Activated naive CD4-positive, alpha-beta T cell treated with anti-CD3 and anti-CD28 coated beads, Interleukin-2, amount 10 ng/mL, durations not matched to agents 7 days and 5 days (primary cell): ENCODE results near the gene PRKCA.

Experiments used
- CTCF ChIA-PET: fragments of 350-600 bp; sonication (Branson Sonifier 250); formaldehyde crosslinking; loops from one replicate; lab custom pipeline; 2021; ENCODE audit warnings: antibody characterized with exemption; lab: Charles Lee
- DNase-seq: peaks from one replicate; pipeline ENCODE4 v3.0.0-alpha.2; 2020
- H3K27ac Mint-ChIP-seq: one replicate; pipeline ENCODE4 v1.8.0; 2021; ENCODE audit warnings: mild to moderate bottlenecking, moderate library complexity, mixed read lengths
- H3K27me3 Mint-ChIP-seq: one replicate; pipeline ENCODE4 v1.8.0; 2021; ENCODE audit warnings: mild to moderate bottlenecking, mixed read lengths
- H3K36me3 Mint-ChIP-seq: one replicate; pipeline ENCODE4 v1.8.0; 2021; ENCODE audit warnings: mixed read lengths
- H3K4me1 Mint-ChIP-seq: one replicate; pipeline ENCODE4 v1.8.0; 2021; ENCODE audit warnings: mixed read lengths
- H3K4me3 Mint-ChIP-seq: one replicate; pipeline ENCODE4 v1.8.0; 2021; ENCODE audit warnings: mild to moderate bottlenecking, moderate library complexity, mixed read lengths
- H3K9me3 Mint-ChIP-seq: one replicate; pipeline ENCODE4 v1.8.0; 2021; ENCODE audit warnings: mixed read lengths

The PRKCA gene

GRCh38 chr17:66432411-66432957, 130.1 kb downstream of the PRKCA start:
- CTCF ChIA-PET, result interaction anchor here (1.2 to 1.9 kb wide), 3 partner anchors 122 to 136 kb away, joined by 3 to 5 read pairs (median 3); no protein-coding TSS in a partner anchor
- Mint-ChIP-seq H3K4me1 (peaks cover 59% of the 10 kb centered on the region), H3K9me3 (no peaks in the 10 kb centered on the region), H3K36me3 (peaks cover 6% of the 10 kb centered on the region), H3K4me3 (no peak overlapping the region), H3K27me3 (no peaks in the 10 kb centered on the region), H3K27ac (no peak overlapping the region)
- DNase-seq, result no peak

- no peak overlapping the region for H3K27ac Mint-ChIP-seq
- H3K4me1 Mint-ChIP-seq, result peaks cover 55% of the 10 kb centered on the region
- H3K4me3 Mint-ChIP-seq, result no peak overlapping the region
- H3K36me3 Mint-ChIP-seq, result peaks cover 5% of the 10 kb centered on the region
- DNase-seq, result no peak
- peaks cover 3% of the 10 kb centered on the region for H3K9me3 Mint-ChIP-seq
- H3K27me3 Mint-ChIP-seq, result no peaks in the 10 kb centered on the region
- CTCF ChIA-PET, result interaction anchor here (1.2 to 1.9 kb wide), 3 partner anchors 123 to 135 kb away, joined by 3 to 5 read pairs (median 3); no protein-coding TSS in a partner anchor
These were observed 130.7 kb downstream of the PRKCA start for GRCh38 chr17:66432996-66433551.

- Mint-ChIP-seq H3K27ac (no peak overlapping the region), H3K4me1 (peaks cover 46% of the 10 kb centered on the region), H3K36me3 (peaks cover 9% of the 10 kb centered on the region), H3K9me3 (peaks cover 4% of the 10 kb centered on the region), H3K27me3 (no peaks in the 10 kb centered on the region), H3K4me3 (no peak overlapping the region)
- CTCF ChIA-PET, result interaction anchor here (1.1 to 1.8 kb wide), 2 partner anchors 180 to 181 kb away, joined by 3 to 4 read pairs; no protein-coding TSS in a partner anchor
- DNase-seq, result no peak
These were observed 132.8 kb downstream of the PRKCA start for GRCh38 chr17:66435182-66435581.

GRCh38 chr17:66436631-66437030, 134.2 kb downstream of the PRKCA start:
- H3K4me1 Mint-ChIP-seq, result peaks cover 49% of the 10 kb centered on the region

GRCh38 chr17:66437476-66438026, 135.1 kb downstream of the PRKCA start:
- peaks cover 19% of the 10 kb centered on the region for H3K36me3 Mint-ChIP-seq
- peaks cover 4% of the 10 kb centered on the region for H3K9me3 Mint-ChIP-seq
- H3K27me3 Mint-ChIP-seq, result no peaks in the 10 kb centered on the region
- CTCF ChIA-PET, result interaction anchor here (1.4 kb wide), 1 partner anchor 11 kb away, joined by 5 read pairs; no protein-coding TSS in a partner anchor
- H3K4me3 Mint-ChIP-seq, result no peak overlapping the region
- H3K4me1 Mint-ChIP-seq, result peaks cover 45% of the 10 kb centered on the region
- DNase-seq, result no peak
- no peak overlapping the region for H3K27ac Mint-ChIP-seq

More at GRCh38 chr17:66436631-66437030, 134.2 kb downstream of the PRKCA start:
- Mint-ChIP-seq H3K27me3 (no peaks in the 10 kb centered on the region), H3K36me3 (peaks cover 13% of the 10 kb centered on the region), H3K4me3 (no peak overlapping the region), H3K9me3 (peaks cover 4% of the 10 kb centered on the region), H3K27ac (no peak overlapping the region)
- no peak for DNase-seq
- CTCF ChIA-PET, result interaction anchor here (1.3 to 1.4 kb wide), 2 partner anchors 8 to 10 kb away, joined by 3 to 5 read pairs; no protein-coding TSS in a partner anchor

GRCh38 chr17:66438101-66438500, 135.7 kb downstream of the PRKCA start:
- no peak for DNase-seq
- Mint-ChIP-seq H3K27me3 (no peaks in the 10 kb centered on the region), H3K27ac (no peak overlapping the region), H3K9me3 (peaks cover 7% of the 10 kb centered on the region), H3K4me3 (no peak overlapping the region), H3K4me1 (peaks cover 44% of the 10 kb centered on the region), H3K36me3 (peaks cover 25% of the 10 kb centered on the region)
- CTCF ChIA-PET, result no interaction called here

- Mint-ChIP-seq H3K4me3 (peak overlapping the region; percentile 24), H3K4me1 (peaks cover 29% of the 10 kb centered on the region), H3K9me3 (peaks cover 11% of the 10 kb centered on the region), H3K27me3 (no peaks in the 10 kb centered on the region), H3K36me3 (peaks cover 47% of the 10 kb centered on the region), H3K27ac (peak overlapping the region; percentile 46)
- CTCF ChIA-PET, result interaction anchor here (0.6 kb wide), 1 partner anchor 550 kb away, joined by 3 read pairs; no protein-coding TSS in a partner anchor
- no peak for DNase-seq
These were observed 138.8 kb downstream of the PRKCA start for GRCh38 chr17:66441101-66441661.

- no peaks in the 10 kb centered on the region for H3K27me3 Mint-ChIP-seq
- no peak overlapping the region for H3K27ac Mint-ChIP-seq
- H3K4me1 Mint-ChIP-seq, result peaks cover 31% of the 10 kb centered on the region
- peaks cover 9% of the 10 kb centered on the region for H3K9me3 Mint-ChIP-seq
- H3K4me3 Mint-ChIP-seq, result no peak overlapping the region
- CTCF ChIA-PET, result no interaction called here
- no peak for DNase-seq
- peaks cover 45% of the 10 kb centered on the region for H3K36me3 Mint-ChIP-seq
These were observed 140.8 kb downstream of the PRKCA start for GRCh38 chr17:66443166-66443565.

- H3K27me3 Mint-ChIP-seq, result no peaks in the 10 kb centered on the region
- H3K4me3 Mint-ChIP-seq, result no peak overlapping the region
- H3K4me1 Mint-ChIP-seq, result peaks cover 30% of the 10 kb centered on the region
- no peak overlapping the region for H3K27ac Mint-ChIP-seq
- H3K36me3 Mint-ChIP-seq, result peaks cover 41% of the 10 kb centered on the region
- CTCF ChIA-PET, result no interaction called here
- H3K9me3 Mint-ChIP-seq, result peaks cover 7% of the 10 kb centered on the region
- no peak for DNase-seq
These were observed 141.2 kb downstream of the PRKCA start for GRCh38 chr17:66443606-66444005.

GRCh38 chr17:66444031-66444430, 141.6 kb downstream of the PRKCA start:
- H3K9me3 Mint-ChIP-seq, result peaks cover 7% of the 10 kb centered on the region
- peaks cover 30% of the 10 kb centered on the region for H3K4me1 Mint-ChIP-seq
- H3K27ac Mint-ChIP-seq, result no peak overlapping the region
- CTCF ChIA-PET, result interaction anchor here (1.3 kb wide), 1 partner anchor 8 kb away, joined by 3 read pairs; no protein-coding TSS in a partner anchor
- no peak for DNase-seq
- peaks cover 41% of the 10 kb centered on the region for H3K36me3 Mint-ChIP-seq
- no peaks in the 10 kb centered on the region for H3K27me3 Mint-ChIP-seq
- no peak overlapping the region for H3K4me3 Mint-ChIP-seq

- H3K4me1 Mint-ChIP-seq, result peaks cover 32% of the 10 kb centered on the region
- CTCF ChIA-PET, result interaction anchor here (1.3 kb wide), 1 partner anchor 9 kb away, joined by 3 read pairs; no protein-coding TSS in a partner anchor
- H3K36me3 Mint-ChIP-seq, result peaks cover 41% of the 10 kb centered on the region
- peak overlapping the region; percentile 16 for H3K27ac Mint-ChIP-seq
- no peak for DNase-seq
- H3K4me3 Mint-ChIP-seq, result no peak overlapping the region
- H3K9me3 Mint-ChIP-seq, result peaks cover 7% of the 10 kb centered on the region
- H3K27me3 Mint-ChIP-seq, result no peaks in the 10 kb centered on the region
These were observed 142.8 kb downstream of the PRKCA start for GRCh38 chr17:66445229-66445628.

- H3K36me3 Mint-ChIP-seq, result peaks cover 39% of the 10 kb centered on the region
- CTCF ChIA-PET, result no interaction called here
- H3K4me3 Mint-ChIP-seq, result no peak overlapping the region
- H3K4me1 Mint-ChIP-seq, result peaks cover 31% of the 10 kb centered on the region
- no peak for DNase-seq
- H3K27me3 Mint-ChIP-seq, result no peaks in the 10 kb centered on the region
- no peak overlapping the region for H3K27ac Mint-ChIP-seq
- H3K9me3 Mint-ChIP-seq, result peaks cover 7% of the 10 kb centered on the region
These were observed 144.0 kb downstream of the PRKCA start for GRCh38 chr17:66446419-66446818.

GRCh38 chr17:66447159-66447558, 144.7 kb downstream of the PRKCA start:
- peaks cover 7% of the 10 kb centered on the region for H3K9me3 Mint-ChIP-seq
- H3K27me3 Mint-ChIP-seq, result no peaks in the 10 kb centered on the region
- H3K27ac Mint-ChIP-seq, result no peak overlapping the region
- H3K4me3 Mint-ChIP-seq, result no peak overlapping the region
- peaks cover 36% of the 10 kb centered on the region for H3K36me3 Mint-ChIP-seq
- peaks cover 33% of the 10 kb centered on the region for H3K4me1 Mint-ChIP-seq
- CTCF ChIA-PET, result no interaction called here
- no peak for DNase-seq

- Mint-ChIP-seq H3K27ac (no peak overlapping the region), H3K4me3 (no peak overlapping the region), H3K36me3 (peaks cover 30% of the 10 kb centered on the region), H3K27me3 (no peaks in the 10 kb centered on the region), H3K4me1 (peaks cover 28% of the 10 kb centered on the region), H3K9me3 (peaks cover 4% of the 10 kb centered on the region)
- no peak for DNase-seq
- CTCF ChIA-PET, result no interaction called here
These were observed 145.7 kb downstream of the PRKCA start for GRCh38 chr17:66448026-66448639.
